NCI-H510A (cell line): ENCODE measurements around the gene GNS.
"Not testable (repeated sequence)": the region's sequence is repeated elsewhere in the genome, so short reads cannot be mapped to it uniquely, and the experiment has no call there.

ENCODE experiments used
- DNase-seq: peaks from one replicate; lab custom pipeline; 2025; lab: John Stamatoyannopoulos, UW

Gene GNS

GRCh38 chr12:64695550-64695949, 63.7 kb downstream of the GNS start:
- no peak for DNase-seq

- no peak for DNase-seq
Measured at GRCh38 chr12:64694130-64695040, 64.8 kb downstream of the GNS start.

GRCh38 chr12:64691795-64692583, 67.2 kb downstream of the GNS start:
- DNase-seq: no peak

GRCh38 chr12:64691227-64691794, 67.9 kb downstream of the GNS start:
- DNase-seq: peak; percentile 74

GRCh38 chr12:64690236-64690635, 69.0 kb downstream of the GNS start:
- not testable (repeated sequence) for DNase-seq

GRCh38 chr12:64688715-64689114, 70.5 kb downstream of the GNS start:
- DNase-seq: no peak

GRCh38 chr12:64688219-64688618, 71.0 kb downstream of the GNS start:
- DNase-seq: no peak

- no peak for DNase-seq
Measured at GRCh38 chr12:64687816-64688215, 71.4 kb downstream of the GNS start.

GRCh38 chr12:64685605-64686004, 73.6 kb downstream of the GNS start:
- no peak for DNase-seq

- no peak for DNase-seq
Measured at GRCh38 chr12:64685050-64685449, 74.2 kb downstream of the GNS start.

GRCh38 chr12:64683816-64684543, 75.2 kb downstream of the GNS start:
- DNase-seq: no peak

- peak; percentile 34 for DNase-seq
Measured at GRCh38 chr12:64682572-64683277, 76.5 kb downstream of the GNS start.

- DNase-seq: no peak
Measured at GRCh38 chr12:64681200-64682052, 77.8 kb downstream of the GNS start.

GRCh38 chr12:64680235-64680634, 79.0 kb downstream of the GNS start:
- no peak for DNase-seq

GRCh38 chr12:64679487-64680001, 79.7 kb downstream of the GNS start:
- DNase-seq: peak; percentile 68

GRCh38 chr12:64678835-64679234, 80.4 kb downstream of the GNS start:
- no peak for DNase-seq

- DNase-seq: no peak
Measured at GRCh38 chr12:64678248-64678647, 81.0 kb downstream of the GNS start.

- DNase-seq: no peak
Measured at GRCh38 chr12:64675795-64676194, 83.4 kb downstream of the GNS start.

- no peak for DNase-seq
Measured at GRCh38 chr12:64674367-64674922, 84.8 kb downstream of the GNS start.
